Suppressor macrophage treated with lipopolysaccharide for 1 hour (primary cell): ENCODE data around the gene PTPRO.

Experiments
- DNase-seq, 3 donors: peaks; one replicate each; pipeline ENCODE4 v3.0.0-alpha.2; 2020 to 2022

Gene PTPRO

DNA sequence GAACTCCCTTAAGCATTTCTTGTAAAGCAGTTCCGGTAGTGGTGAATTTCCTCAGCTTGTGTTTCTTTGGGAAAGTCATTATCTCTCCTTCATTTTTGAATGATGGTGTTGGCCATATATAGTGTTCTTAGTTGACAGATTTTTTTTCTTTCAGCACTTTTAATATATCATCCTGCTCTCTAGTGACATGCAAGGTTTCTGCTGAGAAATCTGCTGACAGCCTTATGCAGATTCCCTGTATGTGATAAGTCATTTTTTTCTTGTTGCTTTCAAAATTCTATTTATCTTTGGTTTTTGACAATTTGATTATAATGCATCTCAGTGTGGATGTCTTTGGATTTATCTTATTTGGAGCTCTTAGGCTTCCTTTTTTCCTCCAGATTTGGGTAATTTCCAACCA lies 135.7 kb downstream of the PTPRO start:
- DNase-seq = no peak

DNA sequence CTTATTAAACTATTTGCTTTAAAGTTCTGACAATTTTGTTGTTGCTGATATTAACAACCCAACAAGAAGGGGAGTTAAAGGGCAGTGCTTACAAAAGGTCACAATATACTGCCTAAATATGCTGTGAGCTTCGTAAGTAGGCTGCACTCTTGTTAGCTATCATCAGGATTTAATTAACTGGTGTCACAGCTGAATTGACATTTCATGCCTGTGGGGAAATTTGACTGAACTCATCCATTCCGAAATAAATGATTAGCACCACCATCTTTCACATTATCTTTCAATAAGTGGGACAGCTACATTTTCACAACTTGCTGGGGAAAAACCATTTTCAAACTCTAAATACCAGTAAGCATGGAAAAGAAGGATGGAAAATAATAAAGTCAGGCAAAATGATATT lies 146.6 kb downstream of the PTPRO start:
- no peak for DNase-seq

DNA sequence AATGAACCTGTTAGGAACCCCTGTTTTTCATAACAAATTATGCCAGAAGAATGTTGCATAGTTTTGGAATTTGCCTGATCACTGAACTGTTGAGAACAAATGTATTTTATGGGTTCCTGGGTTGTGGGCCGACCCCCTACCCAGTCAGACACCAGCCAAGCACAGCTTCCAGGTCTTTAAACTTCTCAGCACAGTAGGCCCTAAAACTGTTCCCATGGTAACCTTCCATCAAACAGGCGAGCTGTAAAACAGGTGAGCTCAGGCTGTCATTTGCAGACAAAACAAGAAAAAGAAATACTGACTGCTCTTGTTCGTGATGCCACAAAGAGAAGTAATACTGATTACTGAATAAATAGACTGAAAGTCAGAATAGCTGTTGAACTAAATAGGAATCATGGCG lies 147.0 kb downstream of the PTPRO start:
- no peak for DNase-seq

DNA sequence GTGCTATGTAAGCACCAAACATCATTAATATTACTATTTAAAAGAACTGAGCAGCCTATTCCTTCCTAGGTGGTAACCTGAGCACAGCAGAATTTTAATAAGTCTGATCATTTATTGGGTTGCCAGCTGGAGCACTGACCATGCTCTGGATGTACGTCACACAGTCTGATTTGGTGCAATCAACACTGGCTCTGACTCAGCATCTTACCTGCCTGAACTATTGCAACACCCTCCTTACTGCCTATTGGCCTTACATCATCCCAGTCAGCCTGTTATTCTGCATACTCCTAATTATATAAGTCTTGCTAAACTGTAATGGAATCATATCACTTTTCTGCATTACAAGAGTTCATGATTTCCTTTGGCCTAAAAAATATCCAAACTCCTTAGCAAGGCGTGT lies 149.7 kb downstream of the PTPRO start:
- no peak for DNase-seq

DNA sequence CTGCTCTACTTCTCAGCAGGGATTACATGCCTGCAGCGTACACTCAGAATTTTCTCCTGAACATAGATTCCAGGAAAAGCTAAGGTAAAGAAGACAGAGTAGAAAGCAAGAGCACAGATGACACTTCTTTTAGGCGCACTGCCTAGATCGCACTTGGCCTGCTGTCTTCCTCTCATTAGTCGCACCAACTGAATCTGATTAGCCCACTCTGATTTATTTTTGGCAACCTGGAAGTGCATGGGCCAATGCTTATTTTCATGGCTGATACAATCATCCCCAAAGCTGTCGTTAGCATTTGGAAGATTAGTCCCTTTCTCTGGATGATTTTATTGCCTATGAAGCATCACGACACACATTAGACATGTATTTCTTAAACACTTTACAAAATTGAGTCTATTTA lies 152.5 kb downstream of the PTPRO start:
- no peak for DNase-seq

DNA sequence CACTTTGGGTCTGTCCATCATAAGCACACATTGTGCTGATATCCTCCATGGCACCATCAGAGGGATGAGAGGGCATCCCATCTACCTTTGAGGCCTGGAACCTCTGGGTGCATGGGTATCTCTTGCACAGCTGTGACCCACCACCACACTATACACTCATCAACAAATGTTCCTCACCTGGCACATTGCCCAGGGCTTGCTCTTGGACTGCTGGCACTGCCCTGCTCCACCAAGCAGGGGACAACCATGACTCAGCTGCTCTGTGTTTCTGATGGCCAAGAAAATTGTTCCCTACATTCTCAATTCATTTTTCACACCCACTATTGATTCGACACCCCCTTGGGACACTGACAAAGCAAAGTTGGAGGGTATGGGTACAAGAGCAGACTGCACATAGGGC lies 155.5 kb downstream of the PTPRO start:
- DNase-seq = no peak

DNA sequence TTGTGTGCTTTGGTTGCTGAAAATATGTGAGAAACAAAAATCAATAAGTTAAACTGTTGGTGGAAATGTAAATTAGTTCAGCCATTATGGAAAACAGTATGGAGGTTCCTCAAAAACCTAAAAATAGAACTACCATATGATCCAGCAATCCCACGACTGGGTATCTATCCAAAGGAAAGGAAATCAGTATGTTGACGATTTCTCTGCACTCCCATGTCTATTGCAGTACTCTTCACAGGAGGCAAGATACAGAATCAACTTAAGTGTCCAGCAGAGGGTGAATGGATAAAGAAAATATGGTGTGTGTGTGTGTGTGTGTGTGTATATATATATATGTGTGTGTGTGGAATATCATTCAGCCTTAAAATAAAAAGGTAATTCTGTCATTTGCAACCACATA lies 159.5 kb downstream of the PTPRO start:
- DNase-seq = no peak

DNA sequence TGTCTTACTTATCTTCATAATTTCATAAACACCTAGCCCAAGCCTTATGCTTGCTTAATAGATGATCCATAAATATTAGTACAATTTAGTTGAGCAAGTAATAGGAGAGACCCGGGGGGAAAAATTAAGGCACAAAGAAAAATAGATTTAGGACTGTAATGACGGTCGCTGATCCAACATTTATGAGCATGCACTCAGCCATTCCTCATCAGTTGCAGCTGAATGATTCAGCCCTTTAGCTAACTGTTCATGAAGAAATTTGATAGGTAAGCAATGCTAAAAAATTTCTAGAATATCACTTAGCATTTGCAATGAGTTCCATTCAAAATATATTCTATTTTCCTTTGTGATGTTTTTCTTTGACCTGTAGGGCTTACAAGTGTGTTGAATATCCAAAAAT lies 163.2 kb downstream of the PTPRO start:
- no peak for DNase-seq

DNA sequence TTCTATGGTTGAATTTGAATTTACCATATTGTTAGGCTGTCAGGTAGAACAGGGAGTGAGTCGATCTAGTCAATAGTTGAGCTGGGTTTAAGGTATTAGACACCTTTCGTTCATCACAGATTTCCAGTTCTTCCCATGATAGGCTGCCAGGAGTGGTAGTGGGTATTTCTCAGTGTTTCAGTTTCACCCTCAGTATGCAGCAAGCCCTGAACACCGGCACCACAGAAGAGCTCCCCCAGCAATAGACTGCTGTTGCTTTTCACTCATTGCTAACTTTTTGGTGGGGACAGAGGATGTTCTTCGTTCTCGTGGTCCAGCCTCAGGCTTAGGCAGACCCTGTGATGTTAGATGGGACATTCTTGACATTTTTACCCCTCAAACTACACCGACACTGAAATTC lies 164.6 kb downstream of the PTPRO start:
- no peak for DNase-seq

DNA sequence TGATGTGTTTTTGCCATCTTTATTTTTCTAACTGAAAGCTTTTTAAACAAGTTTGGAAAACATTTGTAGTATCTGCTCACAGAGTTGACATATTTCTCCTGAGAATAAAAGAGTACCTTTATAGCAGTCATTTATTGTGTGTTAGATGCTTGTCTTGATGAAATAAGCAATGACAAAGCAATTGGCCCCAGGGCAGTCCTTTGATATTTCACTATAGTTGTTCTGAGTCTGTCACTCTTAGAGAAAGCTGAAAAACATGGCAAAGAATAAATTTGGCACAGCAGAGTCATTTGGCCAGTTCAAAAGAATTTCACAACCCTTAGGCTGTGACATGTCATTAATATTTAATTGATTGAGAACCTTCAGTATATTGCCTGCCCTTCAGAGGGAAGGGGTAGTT lies 166.2 kb downstream of the PTPRO start:
- DNase-seq = no peak

DNA sequence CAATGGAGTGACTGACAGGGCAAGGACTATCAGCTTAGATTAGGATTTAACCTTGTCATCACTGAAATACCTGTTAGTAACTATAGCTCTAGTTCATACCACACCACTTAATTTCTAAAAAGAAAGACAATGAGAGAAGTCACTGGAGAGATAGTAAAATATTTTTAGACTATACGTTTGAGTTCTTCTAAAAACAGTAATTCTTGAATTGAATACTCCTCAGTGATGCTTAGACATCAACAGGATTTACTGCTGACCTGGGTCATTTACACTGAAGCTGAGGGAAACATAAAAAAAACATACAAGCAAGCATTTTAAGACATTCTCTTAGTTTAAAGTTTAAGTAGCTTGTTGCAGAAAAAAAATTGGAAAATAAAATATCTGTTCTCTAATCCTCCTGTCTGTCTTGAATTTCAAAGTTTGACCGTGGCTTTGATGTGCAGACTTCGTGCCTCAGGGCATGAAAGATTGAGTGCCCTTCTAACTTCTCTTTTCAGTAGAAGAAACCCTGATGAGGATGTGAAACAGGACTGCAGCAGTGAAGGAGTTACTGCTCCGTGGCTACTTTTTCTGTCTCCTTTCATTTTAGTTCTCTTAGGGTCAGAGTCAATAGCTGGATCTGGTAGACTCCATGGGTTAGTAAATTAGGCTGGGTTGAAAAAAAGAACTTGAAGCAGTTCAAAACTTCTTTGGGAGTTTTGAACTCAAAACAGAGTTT lies 172.2 kb downstream of the PTPRO start:
- peak in 2 of 3 donors; percentile 6 to 23 for DNase-seq

DNA sequence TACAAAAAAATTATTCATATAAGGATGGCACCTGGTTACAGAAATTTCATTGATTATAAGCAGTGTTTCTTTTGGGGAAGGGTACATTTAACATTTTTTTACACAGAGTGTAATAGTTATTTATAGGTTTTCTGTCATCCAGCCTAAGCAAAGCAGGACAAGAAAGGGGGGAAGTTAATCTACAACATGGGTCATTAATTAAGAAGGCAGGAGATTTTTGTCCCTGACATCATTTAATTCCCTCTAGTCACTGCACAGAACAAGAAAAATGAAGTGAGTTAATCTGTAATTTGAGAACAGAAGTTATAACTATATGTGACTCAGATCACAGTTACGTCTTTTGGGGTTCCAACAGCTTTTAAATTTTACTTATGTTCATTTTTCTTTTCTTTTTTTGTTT lies 173.4 kb downstream of the PTPRO start:
- DNase-seq = no peak

DNA sequence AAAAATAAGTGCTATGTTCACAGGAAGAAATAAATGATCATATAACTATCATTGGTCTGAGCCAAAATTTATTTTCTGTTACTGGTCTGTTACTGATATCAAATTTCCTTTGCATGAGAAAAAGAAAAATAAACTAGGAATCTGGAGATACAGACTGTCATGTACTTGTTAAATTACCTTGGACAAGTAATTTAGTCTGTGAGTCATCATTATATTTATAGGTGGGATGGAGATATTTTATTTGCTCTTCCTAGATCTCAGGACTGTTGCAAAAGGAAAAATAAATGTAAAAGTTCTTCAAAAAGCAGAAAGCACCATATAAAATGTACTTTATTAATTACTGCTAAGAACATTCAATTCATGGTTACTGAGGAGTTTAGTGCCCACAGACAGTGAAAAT lies 174.4 kb downstream of the PTPRO start:
- DNase-seq = no peak

DNA sequence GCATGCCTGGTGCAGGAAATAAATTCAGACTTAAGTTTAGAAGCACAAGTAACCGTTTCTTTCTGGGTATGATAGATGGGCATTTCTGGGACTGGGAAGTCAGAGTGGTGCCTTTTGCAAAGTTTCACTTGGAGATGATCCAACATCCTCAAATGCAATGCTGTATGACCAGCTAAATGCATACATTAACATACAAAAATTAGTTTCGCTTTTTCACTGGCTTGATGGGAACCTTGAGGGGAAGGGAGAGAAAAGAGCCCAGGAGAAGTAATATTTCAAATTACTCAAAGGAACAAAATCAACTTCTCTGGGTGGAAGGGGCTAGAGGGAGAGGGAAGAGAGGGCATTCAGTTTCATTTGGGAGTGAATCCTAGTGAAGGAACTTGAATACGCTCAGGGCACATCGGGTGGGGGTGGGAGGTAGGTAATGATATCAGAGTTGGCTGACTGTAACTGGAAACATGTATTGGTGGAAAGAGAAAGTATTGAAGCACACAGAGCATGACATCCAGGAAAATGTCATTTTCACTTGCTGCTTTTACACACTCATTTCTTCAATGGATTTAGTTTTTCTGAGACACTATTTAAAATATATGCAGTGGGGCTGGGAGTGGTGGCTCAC lies 175.5 kb downstream of the PTPRO start:
- DNase-seq = peak; percentile 39 to 71 (median 52)

DNA sequence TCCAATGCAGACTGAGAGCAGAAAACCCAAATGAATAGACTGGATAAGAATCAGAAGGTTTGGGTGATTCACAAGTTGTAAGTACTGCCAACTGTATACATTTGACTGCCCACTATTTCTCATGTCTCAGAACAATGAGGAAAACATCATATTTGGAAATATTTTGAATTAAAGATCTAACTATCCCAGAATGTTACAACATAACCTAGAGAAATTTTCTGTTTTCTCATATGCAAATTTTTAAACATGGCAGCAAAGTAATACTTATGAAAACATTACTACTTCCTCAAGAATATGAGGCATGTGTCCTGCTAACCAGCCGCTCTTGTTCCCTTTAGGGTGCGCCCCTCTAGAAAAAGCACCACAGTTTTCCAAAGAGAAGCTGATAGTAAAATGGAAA lies 179.9 kb downstream of the PTPRO start:
- DNase-seq = peak; percentile 30 to 60 (median 42)

DNA sequence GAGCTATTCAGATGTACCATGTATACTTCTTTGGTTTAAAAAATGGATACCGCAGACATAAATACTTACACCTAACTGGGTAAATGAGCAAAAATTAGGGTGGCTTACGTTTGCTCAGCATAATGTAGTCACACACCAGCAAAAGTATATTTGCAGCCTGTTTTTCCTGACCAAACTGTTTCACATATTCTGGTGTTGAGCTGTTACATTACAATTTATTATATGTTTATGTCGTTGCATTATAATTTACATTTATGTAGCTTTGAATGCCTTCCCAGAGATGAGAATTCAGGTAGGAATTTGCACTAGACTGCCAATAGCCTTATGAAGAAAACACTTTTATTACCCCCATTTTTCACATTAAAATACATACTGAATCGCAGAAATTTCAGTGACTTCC lies 183.3 kb downstream of the PTPRO start:
- no peak for DNase-seq

DNA sequence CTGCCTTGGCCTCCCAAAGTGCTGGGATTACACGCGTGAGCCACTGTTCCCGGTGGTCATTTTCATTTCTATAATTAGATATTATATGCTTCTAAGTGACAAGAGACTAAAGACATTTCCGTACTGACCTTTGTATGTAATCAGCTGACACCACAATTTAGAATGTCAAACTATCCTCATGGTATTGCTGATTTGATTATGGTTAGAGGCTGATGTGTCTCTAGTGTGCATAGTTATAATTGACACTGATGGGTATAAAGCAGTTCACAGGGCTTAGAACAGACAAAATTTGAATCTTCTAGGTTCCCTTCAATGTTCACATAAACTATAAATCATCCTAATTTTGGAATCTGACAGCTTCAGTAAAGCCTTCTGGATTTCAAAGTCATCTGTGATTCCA lies 192.7 kb downstream of the PTPRO start:
- DNase-seq = no peak

DNA sequence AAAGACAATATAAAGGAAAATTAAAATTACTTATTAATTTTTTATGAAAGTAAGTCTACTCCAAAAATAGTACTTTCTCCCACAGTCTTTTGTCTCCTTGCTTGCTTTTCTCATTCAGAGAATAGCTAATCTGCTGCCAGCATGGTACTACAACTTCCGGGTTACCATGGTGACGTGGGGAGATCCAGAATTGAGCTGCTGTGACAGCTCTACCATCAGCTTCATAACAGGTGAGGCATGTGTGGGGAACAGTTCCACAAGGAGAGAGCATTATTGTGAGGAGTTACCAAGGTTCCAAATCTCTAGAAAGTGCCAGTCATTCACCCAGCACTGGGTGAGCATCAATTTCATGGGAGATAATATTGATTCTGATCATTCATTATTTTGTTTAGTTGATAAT lies 197.8 kb downstream of the PTPRO start:
- no peak for DNase-seq

DNA sequence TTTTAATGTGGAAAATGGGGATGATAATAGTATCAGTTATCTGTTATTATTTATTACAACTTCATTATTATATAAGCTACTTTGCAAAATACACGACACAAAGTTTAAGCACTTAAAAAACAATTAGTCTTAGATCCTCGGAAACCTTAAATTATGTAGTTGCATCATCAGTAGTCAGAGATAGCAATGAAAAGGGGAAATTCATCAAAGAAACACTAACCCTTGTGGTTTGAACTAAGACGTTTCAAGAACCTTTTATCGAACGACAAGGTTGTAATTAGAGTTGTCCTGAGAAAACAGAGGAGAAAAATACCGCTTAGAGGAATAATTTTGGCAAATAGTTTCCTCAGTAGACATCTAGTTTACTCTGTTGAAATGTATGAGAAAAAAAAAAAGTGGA lies 198.5 kb downstream of the PTPRO start:
- no peak for DNase-seq

DNA sequence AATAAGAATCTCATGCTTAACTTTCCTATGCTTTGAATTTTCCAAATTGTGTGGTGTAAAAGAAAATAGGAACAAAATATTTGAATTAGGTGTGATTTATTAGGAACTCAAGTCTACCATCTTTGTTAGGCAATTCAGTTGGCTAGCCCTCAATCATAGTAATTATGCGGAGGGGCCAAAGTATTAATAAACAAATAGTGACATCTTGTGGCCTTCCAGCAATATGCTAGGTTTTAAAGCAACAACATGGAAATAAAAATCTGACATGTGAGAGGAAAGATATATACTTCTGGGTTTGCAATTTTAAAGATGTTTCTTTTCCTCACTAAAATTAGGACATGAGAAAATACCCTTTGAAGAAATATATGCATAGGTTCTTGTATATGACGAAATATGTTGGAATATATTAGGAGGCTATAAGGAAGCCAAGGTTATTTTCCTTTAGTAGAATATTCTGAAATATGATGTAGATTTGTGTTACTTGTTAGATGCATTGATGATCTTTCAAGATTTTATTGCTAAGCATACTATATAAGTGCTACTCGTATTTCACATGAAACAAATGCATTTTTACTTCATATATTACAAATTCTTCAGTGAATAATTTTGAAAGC lies 200.4 kb downstream of the PTPRO start:
- peak; percentile 60 to 78 (median 75) for DNase-seq

DNA sequence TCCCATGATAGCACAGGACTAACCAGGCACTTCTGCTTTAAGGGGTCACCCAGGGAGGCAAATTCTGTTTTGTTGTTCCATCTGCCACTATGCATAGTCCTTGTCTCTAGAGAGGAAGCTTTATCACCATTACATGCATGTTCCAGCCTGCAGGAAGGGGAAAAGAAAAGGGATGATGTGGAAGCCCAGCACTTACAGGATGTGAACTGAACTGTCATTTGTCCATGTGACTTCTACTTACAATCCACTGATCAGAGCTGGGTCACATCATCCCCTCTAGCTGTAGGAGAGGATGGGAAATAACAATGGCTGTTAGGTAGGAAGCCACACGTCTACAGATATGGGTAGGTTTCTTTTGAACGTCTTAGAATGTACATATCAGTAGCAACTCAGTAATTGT lies 203.1 kb downstream of the PTPRO start:
- DNase-seq = no peak

DNA sequence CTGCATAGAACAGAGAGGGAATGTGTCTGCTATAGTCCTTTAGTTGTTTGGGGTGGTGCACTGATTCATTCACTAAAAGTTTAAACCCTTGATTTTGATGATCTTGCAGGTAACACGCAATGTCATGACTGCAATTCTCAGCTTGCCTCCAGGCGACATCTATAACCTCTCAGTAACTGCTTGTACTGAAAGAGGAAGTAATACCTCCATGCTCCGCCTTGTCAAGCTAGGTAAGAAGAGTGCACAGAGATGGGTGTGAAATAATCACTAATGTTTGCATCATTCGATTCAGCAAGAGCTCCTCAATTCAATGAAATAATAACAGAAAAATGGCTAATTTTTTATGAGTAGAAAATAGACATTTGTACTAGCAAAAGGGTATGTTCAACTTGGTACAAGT lies 203.7 kb downstream of the PTPRO start:
- no peak for DNase-seq

DNA sequence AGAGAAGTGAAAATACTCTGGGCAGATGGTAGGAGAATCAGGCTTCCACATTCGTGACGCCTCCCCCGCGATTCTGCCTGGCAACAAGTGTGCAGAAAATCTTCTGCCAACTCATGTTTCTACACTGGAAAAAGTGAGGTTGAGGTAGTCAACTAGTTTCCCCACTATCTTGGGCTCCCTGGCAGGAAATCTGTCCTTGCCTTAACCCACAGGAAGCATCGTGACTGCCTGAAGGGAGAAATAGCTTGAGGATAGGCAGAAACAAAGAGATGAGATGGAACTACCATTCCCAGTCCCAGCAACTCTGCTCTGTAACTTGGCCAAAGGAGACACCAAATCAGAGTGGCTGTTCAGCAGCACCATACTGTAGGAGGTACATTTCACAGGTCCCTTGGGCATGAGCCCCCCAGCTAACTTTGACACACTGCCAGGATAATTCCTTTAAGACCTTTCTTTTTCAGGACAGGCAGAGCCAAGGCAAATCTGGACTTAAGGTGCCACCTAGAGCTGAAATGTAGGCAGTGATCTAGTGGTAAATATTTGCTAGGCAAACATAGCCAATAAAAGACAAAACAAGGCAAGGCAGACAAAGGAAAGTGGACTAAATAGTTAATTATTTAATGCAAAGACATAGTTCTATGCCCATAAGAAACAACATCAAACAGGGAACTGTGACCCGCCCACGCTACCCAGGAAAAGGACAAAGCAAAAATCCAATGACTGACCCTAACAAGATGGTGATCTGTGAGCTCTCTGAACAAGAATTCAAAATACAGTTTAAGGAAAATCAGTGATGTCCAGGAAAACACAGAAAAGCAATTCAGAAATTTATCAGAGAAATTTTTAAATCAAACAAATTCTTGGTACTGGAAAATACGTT lies 205.1 kb downstream of the PTPRO start:
- DNase-seq = peak; percentile 85 to 88 (median 87)

DNA sequence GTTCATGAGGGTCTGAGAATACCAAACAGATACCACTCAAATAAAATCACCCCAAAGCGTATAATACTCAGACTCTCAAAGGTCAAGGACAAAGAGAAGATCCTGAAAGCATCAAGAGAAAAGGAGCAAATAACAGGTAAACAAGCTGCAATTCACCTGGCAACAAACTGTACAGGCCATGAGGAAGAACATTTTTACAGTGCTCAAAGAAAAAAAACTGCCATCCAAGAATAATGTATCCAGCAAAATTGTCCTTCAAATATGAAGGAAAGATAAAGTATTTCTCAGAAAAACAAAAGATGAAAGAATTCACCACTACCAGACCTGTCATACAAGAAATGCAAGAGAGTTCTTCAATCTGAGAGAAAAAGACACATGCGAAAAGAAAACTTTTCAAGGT lies 206.4 kb downstream of the PTPRO start:
- no peak for DNase-seq
